Measurements from ENCODE around the gene PDGFB.

DNA sequence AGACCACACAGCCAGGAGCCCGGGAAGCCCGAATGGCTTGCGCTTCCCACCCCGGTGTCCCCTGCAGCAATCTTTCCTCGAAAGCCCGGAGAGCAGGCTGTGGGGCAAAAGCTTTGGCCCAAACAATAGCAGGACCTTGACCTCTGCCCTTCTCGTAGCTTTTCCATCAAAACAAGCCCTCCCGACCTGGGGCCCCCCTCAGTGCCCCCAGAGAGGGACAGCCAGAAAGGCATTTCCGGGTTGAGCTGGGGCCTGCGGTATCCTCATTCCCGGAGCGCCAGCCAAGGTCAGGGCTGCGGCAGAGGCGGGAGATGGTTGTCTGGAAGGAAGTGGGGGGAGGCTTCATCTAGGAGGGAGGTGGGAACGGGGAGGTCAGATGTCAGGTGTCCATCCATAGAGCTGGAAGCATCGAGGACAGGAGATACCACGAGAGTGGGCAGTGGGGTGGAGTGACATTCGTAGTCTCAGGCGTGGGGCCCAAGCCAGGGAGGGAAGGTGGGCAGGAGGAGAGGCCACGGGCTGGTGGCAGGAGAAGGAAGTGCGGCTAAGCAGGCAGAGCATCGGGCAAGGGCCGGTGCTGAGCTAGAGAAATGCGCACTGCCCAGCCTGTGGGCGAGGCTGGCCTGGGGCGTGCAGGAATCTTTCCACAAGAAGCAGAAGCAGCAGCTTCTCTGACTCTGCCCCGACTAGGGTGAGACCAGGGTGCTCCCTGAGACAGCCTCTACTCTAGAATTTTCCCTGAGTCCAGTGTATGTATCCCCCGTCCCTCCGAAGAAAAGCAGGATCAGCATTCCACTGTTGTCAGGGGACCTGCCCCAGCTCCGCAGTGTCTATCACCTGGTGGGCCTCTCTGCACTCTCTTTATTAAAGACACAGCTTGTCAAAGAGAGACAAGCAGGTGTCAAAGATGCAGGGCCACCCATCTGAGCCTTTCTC is 14.3 kb downstream of the PDGFB start:
- TF ChIP-seq, protein P1, sequence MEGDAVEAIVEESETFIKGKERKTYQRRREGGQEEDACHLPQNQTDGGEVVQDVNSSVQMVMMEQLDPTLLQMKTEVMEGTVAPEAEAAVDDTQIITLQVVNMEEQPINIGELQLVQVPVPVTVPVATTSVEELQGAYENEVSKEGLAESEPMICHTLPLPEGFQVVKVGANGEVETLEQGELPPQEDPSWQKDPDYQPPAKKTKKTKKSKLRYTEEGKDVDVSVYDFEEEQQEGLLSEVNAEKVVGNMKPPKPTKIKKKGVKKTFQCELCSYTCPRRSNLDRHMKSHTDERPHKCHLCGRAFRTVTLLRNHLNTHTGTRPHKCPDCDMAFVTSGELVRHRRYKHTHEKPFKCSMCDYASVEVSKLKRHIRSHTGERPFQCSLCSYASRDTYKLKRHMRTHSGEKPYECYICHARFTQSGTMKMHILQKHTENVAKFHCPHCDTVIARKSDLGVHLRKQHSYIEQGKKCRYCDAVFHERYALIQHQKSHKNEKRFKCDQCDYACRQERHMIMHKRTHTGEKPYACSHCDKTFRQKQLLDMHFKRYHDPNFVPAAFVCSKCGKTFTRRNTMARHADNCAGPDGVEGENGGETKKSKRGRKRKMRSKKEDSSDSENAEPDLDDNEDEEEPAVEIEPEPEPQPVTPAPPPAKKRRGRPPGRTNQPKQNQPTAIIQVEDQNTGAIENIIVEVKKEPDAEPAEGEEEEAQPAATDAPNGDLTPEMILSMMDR (IDR thresholded peaks at IDR 0.05 in 4 of 5, conservative IDR thresholded peaks at IDR 0.05 in 1 of 5) = no peak
- no peak for TF ChIP-seq POLR2A (IDR thresholded peaks at IDR 0.05)
